ENCODE data around the gene PHF10. TPM values are rescaled to one million over a fixed set of nuclear protein-coding genes. Genes with fewer than 3 reads are reported as not detected.
A peak's percentile ranks its signal among the peaks of the same experiment; 100 is the strongest.

Gene PHF10
- total RNA-seq, 2 donors from 2014 or later: 49.7 to 59.0 TPM

DNA sequence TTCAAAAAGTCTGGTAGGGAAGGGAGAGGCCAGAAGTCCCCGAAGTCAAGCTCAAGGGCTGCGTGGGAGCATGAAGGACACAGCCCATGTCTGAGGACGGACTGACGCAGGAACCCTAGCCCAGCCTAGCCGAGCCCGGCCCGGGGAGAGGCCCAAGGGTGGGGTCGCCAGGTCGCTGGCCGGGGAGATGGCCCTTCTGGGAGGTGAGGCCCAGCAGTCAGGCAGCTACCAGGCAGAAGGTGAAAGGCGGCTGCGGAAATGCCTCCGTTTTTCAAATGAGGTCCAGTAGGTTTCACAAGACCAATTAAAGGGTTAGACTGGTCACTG, 67.1 kb downstream of the PHF10 start:
- intact Hi-C loops (cut with DNase I): no loop called here
- ATAC-seq (no peak), DNase-seq (no peak)

DNA sequence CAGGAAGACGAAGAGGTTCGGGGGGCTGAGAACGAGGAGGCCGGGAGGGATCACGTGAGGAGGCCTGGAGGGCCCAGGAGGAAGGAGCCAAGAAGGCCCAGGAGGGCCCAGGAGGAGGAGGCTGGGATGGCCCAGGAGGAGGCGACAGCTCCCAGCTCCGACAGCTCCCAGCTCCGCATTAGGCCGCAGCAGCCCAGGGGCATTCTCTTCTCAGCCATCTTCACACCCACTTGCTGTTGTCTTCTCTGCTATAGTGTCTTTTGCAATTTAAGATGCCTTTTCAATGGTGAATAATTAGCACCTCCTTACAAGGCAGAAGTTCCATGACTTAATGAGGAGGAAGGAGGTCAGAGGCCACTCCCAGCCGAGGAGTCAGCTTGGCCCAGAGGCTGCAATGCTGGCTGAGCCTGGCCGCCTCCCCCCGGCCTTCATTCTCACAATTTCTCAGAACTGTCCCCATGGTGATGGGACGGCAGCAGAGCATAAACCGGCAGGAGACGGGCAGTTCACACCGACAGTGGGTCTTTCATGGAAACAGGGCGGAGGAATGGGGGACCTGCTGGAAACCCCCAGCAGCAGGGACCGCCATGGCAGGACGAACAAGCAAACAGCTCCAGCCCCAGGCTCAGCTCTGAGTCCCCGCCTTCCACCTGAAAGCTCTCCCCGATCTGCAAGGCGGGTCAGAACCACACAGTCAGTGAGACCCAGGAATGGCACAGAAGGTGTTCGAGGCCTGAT, 67.6 kb downstream of the PHF10 start:
- ATAC-seq (no peak), DNase-seq (no peak)
- intact Hi-C loops (cut with DNase I): no loop called here

DNA sequence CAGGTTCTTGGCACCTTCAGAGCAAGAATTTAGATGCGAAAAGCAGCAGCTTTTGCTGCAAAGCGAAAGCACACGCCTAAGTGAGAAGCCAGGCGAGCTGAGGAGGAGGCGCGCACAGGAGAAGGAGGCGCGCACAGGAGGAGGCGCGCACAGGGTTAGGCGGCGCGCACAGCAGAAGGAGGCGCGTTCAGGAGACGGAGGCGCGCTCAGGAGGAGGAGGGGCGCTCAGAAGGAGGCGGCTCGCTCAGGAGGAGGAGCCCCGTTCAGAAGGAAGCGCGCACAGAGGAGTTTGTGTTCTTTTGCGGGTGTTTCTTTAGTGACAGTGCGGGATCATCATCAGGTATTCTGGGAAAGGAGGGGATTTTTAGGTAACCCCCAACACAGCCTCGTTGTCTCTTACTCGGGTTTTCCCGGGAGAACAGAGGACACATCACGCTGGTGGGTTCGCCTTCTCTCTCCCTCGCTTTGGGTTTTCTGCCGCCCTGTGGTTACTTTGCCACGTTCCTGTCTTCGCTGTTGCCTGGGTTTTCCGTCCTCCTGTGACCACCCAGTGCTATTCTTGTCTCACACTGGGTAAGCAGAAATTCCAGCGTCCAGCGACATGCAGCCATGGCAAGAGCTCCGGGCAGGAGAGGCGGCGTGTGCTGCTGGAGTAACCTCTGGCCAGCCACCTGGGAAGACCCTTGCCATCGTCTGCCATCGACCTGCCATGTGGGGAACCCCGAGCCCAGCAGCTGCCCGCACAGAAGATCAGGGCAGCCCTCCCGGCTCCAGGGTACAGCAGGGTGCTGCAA, 69.5 kb downstream of the PHF10 start:
- DNase-seq (peak; percentile 80), ATAC-seq (peak; percentile 62 to 98)
- intact Hi-C loops (cut with DNase I): no loop called here

Other genes starting within 250 kb of the PHF10 start
- 10 to 100 TPM; 12.3 to 12.9 TPM for gene WDR27, start 22.5 kb downstream of the PHF10 start, total RNA-seq
- 10 to 100 TPM; 17.8 to 18.6 TPM for gene C6orf120, start 22.4 kb downstream of the PHF10 start, total RNA-seq
- 1 to 10 TPM in 1 of 2 donors, under 1 TPM in 1; 0.59 to 1.1 TPM for gene DYNLT2, start 27.1 kb upstream of the PHF10 start, total RNA-seq
- 10 to 100 TPM; 10.5 to 11.3 TPM for gene ERMARD, start 27.1 kb upstream of the PHF10 start, total RNA-seq

Data from left cardiac atrium (tissue), 4 donors.